Activated T-cell treated with anti-CD3 and anti-CD28 coated beads, Interleukin-2, amount 50 U/mL, for 72 hours (primary cell): ENCODE results near the gene MAPK8IP3. TPM values are rescaled to one million over a fixed set of nuclear protein-coding genes. Genes with fewer than 3 reads are reported as not detected.

ENCODE experiments used
- ATAC-seq, 2 donors: fragments of 150-1000 bp; cut with Tn5 transposase; replicated peaks in 1 of 2; 2 replicates each; pipeline ENCODE4 v1.10.0; 2021; ENCODE audit warnings: moderate library complexity in 2 of 2, mild to moderate bottlenecking in 1 of 2
- DNase-seq, 2 donors: peaks; one replicate each; pipeline ENCODE4 v3.0.0; 2021 to 2022; ENCODE audit warnings: mixed read lengths in 1 of 2
- H3K27ac Mint-ChIP-seq: one replicate; pipeline ENCODE4 v1.8.0; 2022; ENCODE audit warnings: mild to moderate bottlenecking, moderate library complexity, mixed read lengths
- H3K27me3 Mint-ChIP-seq: one replicate; pipeline ENCODE4 v1.8.0; 2022; ENCODE audit warnings: low read depth, mixed read lengths
- H3K36me3 Mint-ChIP-seq, 2 donors: one replicate each; pipeline ENCODE4 v1.8.0; 2022; ENCODE audit warnings: mixed read lengths in 2 of 2, mild to moderate bottlenecking in 1 of 2; ENCODE audit not compliant: insufficient read depth in 2 of 2
- H3K4me1 Mint-ChIP-seq: one replicate; pipeline ENCODE4 v1.8.0; 2022; ENCODE audit warnings: low read depth, mixed read lengths
- H3K4me3 Mint-ChIP-seq, 2 donors: one replicate each; pipeline ENCODE4 v1.8.0; 2022; ENCODE audit warnings: mild to moderate bottlenecking in 2 of 2, mixed read lengths in 2 of 2, moderate library complexity in 2 of 2
- H3K9me3 Mint-ChIP-seq, 2 donors: one replicate each; pipeline ENCODE4 v1.8.0; 2022; ENCODE audit warnings: mixed read lengths in 2 of 2
- total RNA-seq, 2 donors: library from RNA; stranded (reverse); gene quantifications; one replicate each; pipeline ENCODE4 v1.2.3, GENCODE V29; 2022

MAPK8IP3 gene
- total RNA-seq, 2 donors from 2014 or later = 92.7 to 118 TPM

DNA sequence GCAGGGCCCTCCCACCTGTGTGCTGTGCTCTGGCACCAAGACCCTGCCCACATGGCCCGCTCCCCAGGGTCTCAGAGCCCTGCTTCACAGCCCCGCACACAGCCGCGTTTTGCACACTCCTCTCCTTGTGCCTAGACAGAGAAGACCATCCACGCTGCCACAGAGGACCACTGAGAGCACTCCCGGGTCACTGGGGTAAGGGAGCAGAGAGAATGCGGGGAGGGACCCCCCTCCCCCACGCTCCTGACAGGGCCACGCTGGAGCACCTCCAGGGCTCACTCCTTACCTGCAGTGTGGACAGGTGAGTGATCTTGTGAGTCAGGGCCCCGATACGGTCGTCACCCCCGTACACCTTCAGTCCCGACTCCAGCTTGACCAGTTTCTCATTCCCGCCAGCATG, 113.6 kb downstream of the MAPK8IP3 start:
- ATAC-seq = no peak
- no peak for DNase-seq
- Mint-ChIP-seq H3K4me3 (no peak overlapping the region), H3K36me3 (no peaks in the 10 kb centered on the region), H3K27me3 (no peaks in the 10 kb centered on the region), H3K4me1 (peaks cover 4% of the 10 kb centered on the region), H3K9me3 (no peaks in the 10 kb centered on the region), H3K27ac (no peak overlapping the region)

Other genes with a start within 250 kb of the MAPK8IP3 start
- 10 to 100 TPM; 53.7 to 55.1 TPM for gene CLCN7, start 231.2 kb upstream of the MAPK8IP3 start, total RNA-seq
- gene PTX4, start 217.3 kb upstream of the MAPK8IP3 start, total RNA-seq = not detected
- gene TELO2, start 212.8 kb upstream of the MAPK8IP3 start, total RNA-seq = 10 to 100 TPM; 28.6 to 34.7 TPM
- gene TMEM204, start 172.5 kb upstream of the MAPK8IP3 start, total RNA-seq = 10 to 100 TPM; 15.7 to 16.7 TPM
- 10 to 100 TPM; 13.7 to 16.1 TPM for gene IFT140, start 94.1 kb upstream of the MAPK8IP3 start, total RNA-seq
- gene CRAMP1, start 93.8 kb upstream of the MAPK8IP3 start, total RNA-seq = 10 to 100 TPM; 28.3 to 30.1 TPM
- 10 to 100 TPM; 54.1 to 62.7 TPM for gene JPT2, start 27.9 kb upstream of the MAPK8IP3 start, total RNA-seq
- gene NME3, start 65.3 kb downstream of the MAPK8IP3 start, total RNA-seq = 10 to 100 TPM; 55.0 to 56.1 TPM
- gene EME2, start 66.6 kb downstream of the MAPK8IP3 start, total RNA-seq = 10 to 100 TPM; 14.4 to 18.6 TPM
- 100 to 1,000 TPM in 1 of 2 donors, 10 to 100 TPM in 1; 86.0 to 123 TPM for gene MRPS34, start 66.9 kb downstream of the MAPK8IP3 start, total RNA-seq
- 10 to 100 TPM; 37.1 to 40.1 TPM for gene SPSB3, start 76.4 kb downstream of the MAPK8IP3 start, total RNA-seq
- gene NUBP2, start 76.8 kb downstream of the MAPK8IP3 start, total RNA-seq = 10 to 100 TPM; 47.8 to 50.1 TPM
- under 1 TPM; 0.14 to 0.37 TPM for gene IGFALS, start 87.5 kb downstream of the MAPK8IP3 start, total RNA-seq
- gene HAGH, start 120.6 kb downstream of the MAPK8IP3 start, total RNA-seq = 10 to 100 TPM; 45.0 to 53.5 TPM
- gene FAHD1, start 121.0 kb downstream of the MAPK8IP3 start, total RNA-seq = 10 to 100 TPM; 11.1 to 13.5 TPM
- gene MEIOB, start 166.0 kb downstream of the MAPK8IP3 start, total RNA-seq = under 1 TPM; 0.53 to 0.94 TPM
- gene HS3ST6, start 212.2 kb downstream of the MAPK8IP3 start, total RNA-seq = not detected
- 10 to 100 TPM; 17.9 to 18.8 TPM for gene MSRB1, start 237.0 kb downstream of the MAPK8IP3 start, total RNA-seq
- under 1 TPM; 0.38 to 0.51 TPM for gene RPL3L, start 248.5 kb downstream of the MAPK8IP3 start, total RNA-seq